SK-N-SH treated with all-trans-retinoic acid at 6 μM for 48 hours (cell line): Measurements from ENCODE around the gene GTF3C4.

Source experiments
- ARNTL ChIP-seq: fragments of 450-650 bp; formaldehyde crosslinking; IDR thresholded peaks from 2 replicates; pipeline ENCODE4 v1.5.0; 2020; ENCODE audit warnings: low read depth, mild to moderate bottlenecking, moderate library complexity, borderline replicate concordance
- OSR1 ChIP-seq: fragments of 250-450 bp; sonication (Bioruptor Pico); IDR thresholded peaks from 2 replicates; pipeline ENCODE4 v1.8.0; 2022; ENCODE audit warnings: moderate library complexity, mild to moderate bottlenecking, inconsistent platforms
- PATZ1 ChIP-seq: fragments of 250-450 bp; sonication (Bioruptor Pico); IDR thresholded peaks from 2 replicates; pipeline ENCODE4 v1.8.0; 2020; ENCODE audit warnings: mild to moderate bottlenecking, moderate library complexity, borderline replicate concordance
- TCF4 ChIP-seq: fragments of 250-450 bp; sonication (Bioruptor Pico); IDR thresholded peaks from 2 replicates; pipeline ENCODE4 v1.8.0; 2021; ENCODE audit warnings: mild to moderate bottlenecking, moderate library complexity, borderline replicate concordance
- ZFP30 ChIP-seq: fragments of 450-650 bp; formaldehyde crosslinking; IDR thresholded peaks from 2 replicates; pipeline ENCODE4 v1.5.0; 2022; ENCODE audit warnings: mild to moderate bottlenecking, moderate library complexity

GRCh38 chr9:132669319-132669697 is 956 bp upstream of the GTF3C4 start:
- TF ChIP-seq OSR1 (CRISPR knock-in tag) (no peak), PATZ1 (CRISPR knock-in tag) (no peak), ARNTL (CRISPR knock-in tag) (no peak), ZFP30 (no peak), TCF4 (no peak)
